Parathyroid adenoma (tissue), 2 donors: ENCODE results near the gene CNTN5.

Source experiments
- H2AFZ ChIP-seq: fragments of 300-600 bp; sonication (generic); one replicate; pipeline ENCODE4 v1.7.0; 2017; ENCODE audit warnings: antibody characterized with exemption, mild to moderate bottlenecking
- H3K27ac ChIP-seq: fragments of 300-600 bp; sonication (generic); one replicate; pipeline ENCODE4 v1.7.0; 2017
- H3K27me3 ChIP-seq: fragments of 300-600 bp; sonication (generic); one replicate; pipeline ENCODE4 v1.7.0; 2017; ENCODE audit warnings: low read length; ENCODE audit not compliant: control insufficient read depth, insufficient read depth
- H3K36me3 ChIP-seq: fragments of 300-600 bp; sonication (generic); one replicate; pipeline ENCODE4 v1.7.0; 2017; ENCODE audit warnings: low read length; ENCODE audit not compliant: control insufficient read depth, insufficient read depth
- H3K4me1 ChIP-seq: fragments of 300-600 bp; sonication (generic); one replicate; pipeline ENCODE4 v1.7.0; 2017; ENCODE audit warnings: control low read depth
- H3K4me2 ChIP-seq: fragments of 300-600 bp; sonication (generic); one replicate; pipeline ENCODE4 v1.7.0; 2017; ENCODE audit warnings: low read length
- H3K4me3 ChIP-seq: fragments of 300-600 bp; sonication (generic); one replicate; pipeline ENCODE4 v1.7.0; 2017; ENCODE audit warnings: low read depth, low read length
- H3K79me2 ChIP-seq: fragments of 300-600 bp; sonication (generic); one replicate; pipeline ENCODE4 v1.7.0; 2017; ENCODE audit warnings: control low read depth
- H3K9ac ChIP-seq: fragments of 300-600 bp; sonication (generic); one replicate; pipeline ENCODE4 v1.7.0; 2017; ENCODE audit warnings: mild to moderate bottlenecking
- H3K9me3 ChIP-seq: fragments of 300-600 bp; sonication (generic); one replicate; pipeline ENCODE4 v1.7.0; 2017; ENCODE audit warnings: low read length; ENCODE audit not compliant: control insufficient read depth
- CTCF ChIP-seq: fragments of 300-600 bp; sonication (generic); IDR thresholded peaks from one replicate; pipeline ENCODE4 v1.7.0; 2017; ENCODE audit warnings: antibody characterized with exemption, mild to moderate bottlenecking
- donor health status: primary hyperparathyroidism.

The CNTN5 gene

DNA sequence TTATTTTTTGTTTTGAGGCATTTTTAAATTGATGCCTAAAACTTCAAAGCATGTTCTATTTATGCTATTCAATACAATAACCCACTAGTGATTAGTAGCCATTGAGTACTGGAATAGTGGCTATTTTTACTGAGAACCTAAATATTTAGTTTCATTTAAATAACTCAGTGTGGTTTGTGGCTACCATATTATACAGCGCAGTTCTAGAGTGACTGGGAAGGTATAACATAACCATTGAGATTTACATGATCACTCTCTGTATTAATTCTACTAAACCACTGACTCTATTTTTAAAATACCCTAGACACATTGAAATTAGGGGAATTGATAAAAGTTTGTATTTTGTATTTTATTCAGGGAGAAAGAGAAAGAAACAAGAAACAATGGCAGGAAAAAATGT is 441.2 kb downstream of the CNTN5 start:
- no peak overlapping the region for H3K4me3 ChIP-seq
- H3K79me2 ChIP-seq: no peaks in the 10 kb centered on the region
- H3K4me1 ChIP-seq: no peaks in the 10 kb centered on the region
- no peaks in the 10 kb centered on the region for H3K9me3 ChIP-seq
- no peak for TF ChIP-seq CTCF
- H3K27me3 ChIP-seq: no peaks in the 10 kb centered on the region
- H3K4me2 ChIP-seq: no peak overlapping the region
- H3K9ac ChIP-seq: no peak overlapping the region
- no peak overlapping the region for H2AFZ ChIP-seq
- H3K36me3 ChIP-seq: no peaks in the 10 kb centered on the region
- H3K27ac ChIP-seq: no peak overlapping the region

DNA sequence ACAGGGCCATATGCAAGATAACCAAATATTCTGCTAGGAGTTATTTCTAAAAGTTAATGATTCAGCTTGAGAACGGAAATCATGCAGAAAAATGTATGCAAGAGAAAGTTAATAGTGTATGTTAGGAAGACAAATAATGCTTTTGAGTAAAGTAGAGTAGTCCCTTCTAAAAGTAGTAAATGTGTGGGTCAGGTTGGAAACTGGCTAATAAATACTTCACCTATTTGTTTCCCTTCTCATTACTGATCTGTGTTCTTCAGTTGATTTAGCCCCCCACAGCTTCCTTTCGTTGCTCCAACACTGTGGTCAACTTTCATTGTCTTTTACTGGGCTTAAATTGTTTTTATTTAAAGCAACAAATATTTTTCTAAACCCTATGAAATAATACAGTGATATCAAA is 444.2 kb downstream of the CNTN5 start:
- Histone ChIP-seq H3K36me3 (no peaks in the 10 kb centered on the region), H3K79me2 (no peaks in the 10 kb centered on the region), H3K4me2 (no peak overlapping the region), H3K4me1 (no peaks in the 10 kb centered on the region), H3K9me3 (no peaks in the 10 kb centered on the region), H3K9ac (no peak overlapping the region), H3K27me3 (no peaks in the 10 kb centered on the region), H3K27ac (no peak overlapping the region), H2AFZ (no peak overlapping the region), H3K4me3 (no peak overlapping the region)
- TF ChIP-seq CTCF: no peak

DNA sequence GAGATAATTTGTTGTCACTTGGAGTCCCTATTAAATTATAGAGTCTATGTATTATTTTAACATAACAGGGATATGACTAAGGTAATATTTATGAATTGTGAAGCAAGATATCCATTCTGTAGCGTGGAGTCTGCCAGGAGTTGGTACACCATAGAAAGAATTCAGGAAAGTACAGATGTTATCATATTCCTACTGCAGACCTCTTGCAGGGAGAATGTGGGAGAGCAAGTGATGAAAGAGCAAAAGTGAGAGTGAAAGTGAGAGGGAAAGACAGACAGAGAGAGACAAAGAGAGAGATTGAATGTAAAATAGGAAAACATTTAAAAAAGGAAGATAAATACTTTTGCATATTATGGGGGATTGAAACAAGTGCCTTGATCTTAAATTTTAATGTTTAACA is 468.8 kb downstream of the CNTN5 start:
- no peak overlapping the region for H2AFZ ChIP-seq
- no peaks in the 10 kb centered on the region for H3K79me2 ChIP-seq
- H3K9ac ChIP-seq: no peak overlapping the region
- H3K4me2 ChIP-seq: no peak overlapping the region
- H3K4me1 ChIP-seq: no peaks in the 10 kb centered on the region
- H3K27ac ChIP-seq: no peak overlapping the region
- no peak for TF ChIP-seq CTCF
- H3K27me3 ChIP-seq: no peaks in the 10 kb centered on the region
- H3K9me3 ChIP-seq: no peaks in the 10 kb centered on the region
- no peak overlapping the region for H3K4me3 ChIP-seq
- H3K36me3 ChIP-seq: no peaks in the 10 kb centered on the region

DNA sequence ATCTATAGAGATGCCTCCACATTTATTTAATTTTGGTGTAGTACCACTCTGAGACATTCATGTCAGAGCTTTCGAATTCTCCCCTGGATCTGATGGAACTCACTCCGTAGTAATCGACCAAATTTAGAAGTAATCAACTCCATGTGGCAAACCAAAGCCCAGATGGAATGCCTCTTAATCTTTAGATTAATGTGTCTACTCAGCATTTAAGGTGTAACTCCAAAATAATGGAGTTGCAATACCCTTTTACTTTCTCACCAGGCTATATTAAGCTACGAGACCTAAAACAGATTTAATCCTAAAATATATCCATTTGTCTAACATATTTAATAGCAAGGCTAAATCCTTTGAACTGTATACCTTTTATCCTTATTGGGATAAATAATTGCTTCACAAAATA is 473.3 kb downstream of the CNTN5 start:
- TF ChIP-seq CTCF: no peak
- H3K36me3 ChIP-seq: no peaks in the 10 kb centered on the region
- H3K27ac ChIP-seq: no peak overlapping the region
- no peak overlapping the region for H2AFZ ChIP-seq
- H3K4me1 ChIP-seq: no peaks in the 10 kb centered on the region
- no peak overlapping the region for H3K4me3 ChIP-seq
- no peaks in the 10 kb centered on the region for H3K79me2 ChIP-seq
- H3K9ac ChIP-seq: no peak overlapping the region
- no peaks in the 10 kb centered on the region for H3K27me3 ChIP-seq
- H3K4me2 ChIP-seq: no peak overlapping the region
- no peaks in the 10 kb centered on the region for H3K9me3 ChIP-seq

DNA sequence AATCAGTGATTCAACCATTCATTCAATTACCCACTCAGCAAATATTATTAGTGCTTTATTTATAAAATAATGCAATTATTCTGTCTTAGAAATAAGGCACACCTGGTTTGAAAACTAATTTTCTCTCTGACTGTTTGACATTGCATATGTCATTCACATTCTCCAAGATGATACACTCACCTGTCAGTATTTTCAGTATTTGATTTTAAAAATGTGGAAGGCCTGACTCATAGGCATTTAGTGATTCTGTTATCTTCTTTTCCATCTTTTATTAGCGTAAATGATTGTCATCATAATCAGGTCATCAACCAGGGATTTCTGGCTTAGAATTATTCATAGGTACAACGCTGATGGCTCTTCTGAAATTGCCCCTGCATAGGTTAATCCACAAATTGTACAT is 480.9 kb downstream of the CNTN5 start:
- no peak overlapping the region for H2AFZ ChIP-seq
- no peaks in the 10 kb centered on the region for H3K27me3 ChIP-seq
- no peak overlapping the region for H3K4me3 ChIP-seq
- H3K36me3 ChIP-seq: no peaks in the 10 kb centered on the region
- no peaks in the 10 kb centered on the region for H3K9me3 ChIP-seq
- TF ChIP-seq CTCF: no peak
- no peaks in the 10 kb centered on the region for H3K4me1 ChIP-seq
- H3K27ac ChIP-seq: no peak overlapping the region
- no peaks in the 10 kb centered on the region for H3K79me2 ChIP-seq
- H3K4me2 ChIP-seq: no peak overlapping the region
- no peak overlapping the region for H3K9ac ChIP-seq
